ACHN (cell line): ENCODE data around the gene B4GALNT4.
"Not testable (repeated sequence)": the region's sequence is repeated elsewhere in the genome, so short reads cannot be mapped to it uniquely, and the experiment has no call there.

Experiments
- DNase-seq: peaks from one replicate; pipeline ENCODE4 v3.0.0-alpha.2; 2015
- in situ Hi-C: cut with HindIII; loops from 2 replicates; pipeline ENCODE4 v1.10.0; 2017; ENCODE audit warnings: low sequenced_read_pairs, low pct_ligation_motif_present, low pct_unique_long_range_greater_than_20kb

Gene B4GALNT4

GRCh38 chr11:398826-399225, 29.5 kb downstream of the B4GALNT4 start:
- in situ Hi-C loops = no loop called here
- DNase-seq = no peak

- in situ Hi-C loops = no loop called here
- no peak for DNase-seq
These were observed 30.5 kb downstream of the B4GALNT4 start for GRCh38 chr11:399731-400211.

- in situ Hi-C loops = no loop called here
- no peak for DNase-seq
These were observed 31.0 kb downstream of the B4GALNT4 start for GRCh38 chr11:400241-400689.

GRCh38 chr11:401196-401595, 31.9 kb downstream of the B4GALNT4 start:
- in situ Hi-C loops, DNase-seq: not testable (repeated sequence)

GRCh38 chr11:403021-403760, 33.9 kb downstream of the B4GALNT4 start:
- DNase-seq = no peak
- in situ Hi-C loops = no loop called here

GRCh38 chr11:403761-404431, 34.6 kb downstream of the B4GALNT4 start:
- DNase-seq = no peak
- in situ Hi-C loops = no loop called here

- DNase-seq = no peak
- in situ Hi-C loops = no loop called here
These were observed 35.4 kb downstream of the B4GALNT4 start for GRCh38 chr11:404551-405264.

GRCh38 chr11:405323-405953, 36.1 kb downstream of the B4GALNT4 start:
- no peak for DNase-seq
- in situ Hi-C loops = no loop called here

GRCh38 chr11:405954-406795, 36.9 kb downstream of the B4GALNT4 start:
- in situ Hi-C loops = no loop called here
- no peak for DNase-seq

GRCh38 chr11:406796-407650, 37.7 kb downstream of the B4GALNT4 start:
- in situ Hi-C loops = no loop called here
- DNase-seq = peak; percentile 67

- no peak for DNase-seq
- in situ Hi-C loops = no loop called here
These were observed 38.4 kb downstream of the B4GALNT4 start for GRCh38 chr11:407651-408123.

GRCh38 chr11:408154-409007, 39.1 kb downstream of the B4GALNT4 start:
- DNase-seq = no peak
- in situ Hi-C loops = no loop called here

- in situ Hi-C loops = no loop called here
- no peak for DNase-seq
These were observed 39.8 kb downstream of the B4GALNT4 start for GRCh38 chr11:409008-409599.

- DNase-seq = peak; percentile 47
- in situ Hi-C loops = no loop called here
These were observed 40.5 kb downstream of the B4GALNT4 start for GRCh38 chr11:409600-410483.

- in situ Hi-C loops, DNase-seq: not testable (repeated sequence)
These were observed 41.4 kb downstream of the B4GALNT4 start for GRCh38 chr11:410711-411110.
